OCI-LY7 (cell line): ENCODE measurements around the gene SNX6. TPM values are rescaled to one million over a fixed set of nuclear protein-coding genes. Genes with fewer than 3 reads are reported as not detected.

Experiments used
- BruUV-seq: library from RNA; stranded (reverse); fragments of 400-500 nt; replicated peaks from 2 replicates; lab custom pipeline; 2021; lab: Mats Ljungman, UMichigan
- CTCF ChIA-PET: fragments of 300-600 bp; sonication (Branson Sonifier 250); formaldehyde crosslinking; loops from one replicate; lab custom pipeline; 2022; ENCODE audit warnings: antibody characterized with exemption; ENCODE audit not compliant: unreplicated experiment; lab: Charles Lee
- POLR2A ChIA-PET: fragments of 300-600 bp; sonication (Branson Sonifier 250); formaldehyde crosslinking; loops from one replicate; lab custom pipeline; 2022; ENCODE audit warnings: antibody characterized with exemption; lab: Charles Lee
- DNase-seq: peaks from one replicate; pipeline ENCODE4 v3.0.0-alpha.2; 2015; ENCODE audit warnings: low spot score
- H2AFZ ChIP-seq: fragments of 200-600 bp; sonication (generic), shearing (Covaris generic); 2 replicates; pipeline ENCODE4 v1.6.1; 2014; ENCODE audit warnings: mild to moderate bottlenecking, antibody characterized with exemption, low read length, moderate library complexity
- H3K27ac ChIP-seq: fragments of 200-600 bp; sonication (generic); 2 replicates; pipeline ENCODE4 v1.5.1; 2014; ENCODE audit warnings: mixed run types, low read depth, mild to moderate bottlenecking, moderate library complexity, low read length, inconsistent platforms; ENCODE audit not compliant: poor library complexity, severe bottlenecking
- H3K36me3 ChIP-seq: fragments of 200-600 bp; sonication (generic); 2 replicates; pipeline ENCODE4 v1.6.1; 2014; ENCODE audit warnings: mild to moderate bottlenecking, antibody characterized with exemption, low read length, moderate library complexity, mixed read lengths; ENCODE audit not compliant: insufficient read depth
- H3K4me1 ChIP-seq: fragments of 200-600 bp; sonication (generic); 2 replicates; pipeline ENCODE4 v1.5.1; 2014; ENCODE audit warnings: mild to moderate bottlenecking, low read length; ENCODE audit not compliant: insufficient read depth, poor library complexity, severe bottlenecking
- H3K4me2 ChIP-seq: fragments of 200-600 bp; sonication (generic); 2 replicates; pipeline ENCODE4 v1.6.1; 2014; ENCODE audit warnings: mild to moderate bottlenecking, low read length
- H3K4me3 ChIP-seq: fragments of 200-600 bp; sonication (generic); 2 replicates; pipeline ENCODE4 v1.5.1; 2014; ENCODE audit warnings: mild to moderate bottlenecking, low read depth, low read length; ENCODE audit not compliant: poor library complexity, severe bottlenecking
- H3K79me2 ChIP-seq: fragments of 200-600 bp; sonication (generic); 2 replicates; pipeline ENCODE4 v1.6.1; 2016; ENCODE audit warnings: low read depth, mild to moderate bottlenecking, low read length, moderate library complexity, mixed read lengths; ENCODE audit not compliant: insufficient read depth
- H3K9me2 ChIP-seq: fragments of 200-600 bp; sonication (generic); 2 replicates; pipeline ENCODE4 v1.6.1; 2016; ENCODE audit warnings: mild to moderate bottlenecking, low read length, mixed read lengths; ENCODE audit not compliant: insufficient read depth
- H3K9me3 ChIP-seq: fragments of 200-600 bp; sonication (generic); 2 replicates; pipeline ENCODE4 v1.6.1; 2014; ENCODE audit warnings: mild to moderate bottlenecking, mixed run types, low read length, mixed read lengths
- H4K20me1 ChIP-seq: fragments of 200-600 bp; sonication (generic); 2 replicates; pipeline ENCODE4 v1.6.1; 2014; ENCODE audit warnings: mild to moderate bottlenecking, antibody characterized with exemption, low read length, moderate library complexity, mixed read lengths; ENCODE audit not compliant: insufficient read depth
- EZH2phosphoT487 ChIP-seq: fragments of 200-600 bp; sonication (generic); IDR thresholded peaks from 2 replicates; pipeline ENCODE4 v1.6.1; 2018; ENCODE audit warnings: low read depth, borderline replicate concordance, mild to moderate bottlenecking, mixed run types, antibody characterized with exemption, low read length, moderate library complexity, mixed read lengths
- intact Hi-C: fragments of 100-400 bp; cut with micrococcal nuclease; formaldehyde crosslinking; loops from one replicate; pipeline ENCODE4 v1.10.0; 2022; ENCODE audit not compliant: unreplicated experiment
- total RNA-seq, 2 experiments: library from RNA; depleted of rRNA in 1 of 2; stranded (reverse); fragments of >200 nt in 1 of 2; shearing (Covaris generic) in 1 of 2; gene quantifications; 2 replicates each; pipeline ENCODE4 v1.2.3, GENCODE V29; 2014 to 2022
- TF ChIP-seq, protein P1 (sequence below): fragments of 200-600 bp; sonication (generic); conservative IDR thresholded peaks from 2 replicates; pipeline ENCODE4 v1.5.1; 2014; ENCODE audit warnings: mild to moderate bottlenecking, antibody characterized with exemption, low read length, moderate library complexity, mixed read lengths

The SNX6 gene
- total RNA-seq, 2 experiments from 2014 or later, result 33.4 to 57.6 TPM

DNA sequence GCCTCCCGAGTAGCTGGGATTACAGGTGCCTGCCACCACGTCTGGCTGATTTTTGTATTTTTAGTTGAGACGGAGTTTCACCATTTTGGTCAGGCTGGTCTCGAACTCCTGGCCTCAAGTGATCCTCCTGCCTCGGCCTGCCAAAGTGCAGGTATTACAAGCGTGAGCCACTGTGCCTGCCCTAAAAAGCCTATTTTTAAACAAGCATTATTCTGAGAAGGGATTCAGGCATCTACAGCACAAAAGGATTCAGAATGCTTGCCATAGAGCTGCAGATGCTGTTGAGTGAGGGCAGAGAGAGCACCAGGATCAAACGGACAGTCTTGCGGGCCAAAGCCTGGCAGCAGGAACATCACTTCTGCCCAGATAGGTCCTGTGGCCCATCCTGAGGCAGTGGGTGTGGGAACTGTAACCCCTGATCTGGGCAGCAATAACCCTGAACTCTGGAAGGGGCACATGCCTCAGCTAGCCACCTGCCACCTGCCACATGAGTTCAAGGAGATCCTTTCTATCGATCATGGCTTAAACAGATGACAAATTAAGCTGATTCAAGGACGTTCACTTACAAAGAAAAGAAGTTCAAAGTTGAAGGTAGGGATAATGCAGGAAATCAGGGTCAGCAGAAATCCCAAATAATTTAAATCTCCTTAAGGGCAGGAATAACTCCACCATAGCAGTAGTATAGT lies 16.8 kb upstream of the SNX6 start:
- POLR2A ChIA-PET, result interaction anchor here (0.6 kb wide), 2 partner anchors 242 to 735 kb away, joined by 4 to 6 read pairs; no protein-coding TSS in a partner anchor
- no peak overlapping the region for H3K4me2 ChIP-seq

DNA sequence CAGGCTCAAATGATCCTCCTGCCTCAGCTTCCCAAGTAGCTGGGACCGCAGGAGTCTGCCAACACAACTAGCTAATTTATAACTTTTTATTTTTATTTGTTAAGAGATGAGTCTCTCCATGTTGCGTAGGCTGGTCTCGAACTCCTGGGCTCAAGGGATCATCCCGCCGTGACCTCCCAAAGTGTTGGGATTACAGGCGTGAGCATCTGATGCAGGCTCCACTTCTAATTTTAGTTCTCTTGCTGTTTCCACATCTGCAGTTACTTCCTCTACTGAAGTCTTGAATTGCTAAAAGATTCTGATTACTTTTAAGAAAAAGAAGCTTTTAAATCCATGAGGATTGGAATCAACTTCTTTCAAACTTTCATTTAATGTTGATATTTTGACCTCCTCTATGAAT lies 13.4 kb upstream of the SNX6 start:
- Histone ChIP-seq H3K27ac (no peak overlapping the region), H4K20me1 (no peaks in the 10 kb centered on the region), H3K9me3 (no peaks in the 10 kb centered on the region), H3K4me2 (no peak overlapping the region), H2AFZ (no peak overlapping the region), H3K79me2 (no peaks in the 10 kb centered on the region), H3K4me3 (no peak overlapping the region), H3K36me3 (no peaks in the 10 kb centered on the region), H3K4me1 (no peaks in the 10 kb centered on the region), H3K9me2 (no peaks in the 10 kb centered on the region)
- POLR2A ChIA-PET, result interaction anchor here (0.6 to 1.8 kb wide), 4 partner anchors 8 to 1590 kb away, joined by 3 to 5 read pairs (median 3); no protein-coding TSS in a partner anchor
- no TSS peak for BruUV-seq
- no peak for DNase-seq
- intact Hi-C loops, result no loop called here
- CTCF ChIA-PET, result interaction anchor here (0.9 kb wide), 1 partner anchor 13 kb away, joined by 3 read pairs; no protein-coding TSS in a partner anchor
- TF ChIP-seq, protein P1, sequence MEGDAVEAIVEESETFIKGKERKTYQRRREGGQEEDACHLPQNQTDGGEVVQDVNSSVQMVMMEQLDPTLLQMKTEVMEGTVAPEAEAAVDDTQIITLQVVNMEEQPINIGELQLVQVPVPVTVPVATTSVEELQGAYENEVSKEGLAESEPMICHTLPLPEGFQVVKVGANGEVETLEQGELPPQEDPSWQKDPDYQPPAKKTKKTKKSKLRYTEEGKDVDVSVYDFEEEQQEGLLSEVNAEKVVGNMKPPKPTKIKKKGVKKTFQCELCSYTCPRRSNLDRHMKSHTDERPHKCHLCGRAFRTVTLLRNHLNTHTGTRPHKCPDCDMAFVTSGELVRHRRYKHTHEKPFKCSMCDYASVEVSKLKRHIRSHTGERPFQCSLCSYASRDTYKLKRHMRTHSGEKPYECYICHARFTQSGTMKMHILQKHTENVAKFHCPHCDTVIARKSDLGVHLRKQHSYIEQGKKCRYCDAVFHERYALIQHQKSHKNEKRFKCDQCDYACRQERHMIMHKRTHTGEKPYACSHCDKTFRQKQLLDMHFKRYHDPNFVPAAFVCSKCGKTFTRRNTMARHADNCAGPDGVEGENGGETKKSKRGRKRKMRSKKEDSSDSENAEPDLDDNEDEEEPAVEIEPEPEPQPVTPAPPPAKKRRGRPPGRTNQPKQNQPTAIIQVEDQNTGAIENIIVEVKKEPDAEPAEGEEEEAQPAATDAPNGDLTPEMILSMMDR, result no peak
- TF ChIP-seq EZH2phosphoT487, result no peak

More for the DNA sequence above, 16.8 kb upstream of the SNX6 start:
- no peak overlapping the region for H3K27ac ChIP-seq
- no peaks in the 10 kb centered on the region for H4K20me1 ChIP-seq
- H3K79me2 ChIP-seq, result no peaks in the 10 kb centered on the region
- no peaks in the 10 kb centered on the region for H3K4me1 ChIP-seq
- H2AFZ ChIP-seq, result no peak overlapping the region
- no peak overlapping the region for H3K4me3 ChIP-seq
- no peaks in the 10 kb centered on the region for H3K36me3 ChIP-seq
- H3K9me2 ChIP-seq, result no peaks in the 10 kb centered on the region
- CTCF ChIA-PET, result no interaction called here
- BruUV-seq, result no TSS peak
- DNase-seq, result no peak
- TF ChIP-seq, protein P1, result no peak
- no peak for TF ChIP-seq EZH2phosphoT487
- H3K9me3 ChIP-seq, result no peaks in the 10 kb centered on the region
- intact Hi-C loops, result no loop called here

DNA sequence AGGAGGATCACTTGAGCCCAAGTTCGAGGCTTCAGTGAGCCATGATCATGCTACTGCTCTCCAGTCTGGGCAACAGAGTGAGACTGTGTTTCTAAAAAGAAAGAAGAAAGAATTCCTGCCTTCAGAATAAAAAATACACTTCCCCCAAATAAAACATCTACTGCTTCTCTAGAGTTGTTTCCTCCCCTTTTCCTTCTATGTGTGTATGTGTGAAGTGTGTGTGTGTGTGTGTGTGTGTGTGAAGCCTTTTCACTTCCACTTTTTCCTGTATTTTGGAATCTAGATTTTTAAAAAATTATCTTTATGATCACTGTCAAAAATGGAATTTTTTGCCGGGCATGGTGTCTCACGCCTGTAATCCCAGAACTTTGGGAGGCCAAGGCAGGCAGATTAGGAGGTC lies 12.6 kb upstream of the SNX6 start:
- H3K27ac ChIP-seq, result no peak overlapping the region
- no peak overlapping the region for H3K4me3 ChIP-seq
- H3K4me1 ChIP-seq, result no peaks in the 10 kb centered on the region
- intact Hi-C loops, result no loop called here
- ChIA-PET POLR2A (interaction anchor here (0.7 to 1.8 kb wide), 3 partner anchors 20 to 1590 kb away, joined by 3 to 5 read pairs (median 3); no protein-coding TSS in a partner anchor), CTCF (no interaction called here)
- H3K79me2 ChIP-seq, result no peaks in the 10 kb centered on the region
- BruUV-seq, result no TSS peak
- H3K4me2 ChIP-seq, result no peak overlapping the region
- no peaks in the 10 kb centered on the region for H3K9me2 ChIP-seq
- no peaks in the 10 kb centered on the region for H4K20me1 ChIP-seq
- H3K36me3 ChIP-seq, result no peaks in the 10 kb centered on the region
- H2AFZ ChIP-seq, result no peak overlapping the region
- DNase-seq, result no peak
- TF ChIP-seq, protein P1, result no peak
- TF ChIP-seq EZH2phosphoT487, result no peak
- H3K9me3 ChIP-seq, result no peaks in the 10 kb centered on the region
